Activated T-helper 2 cell treated with anti-CD3 and anti-CD28 coated beads, Interferon-gamma antibody, Interleukin-2, Interleukin-4, amounts not matched to agents 10 μg/mL and 5 μg/mL and 100 μg/mL, durations not matched to agents 14 hours and 24 hours and 36 hours (primary cell): ENCODE data around the gene PTER. TPM values are rescaled to one million over a fixed set of nuclear protein-coding genes. Genes with fewer than 3 reads are reported as not detected.

Experiments used
- total RNA-seq: library from RNA; stranded (reverse); gene quantifications from 2 replicates; pipeline ENCODE4 v1.2.3, GENCODE V29; 2022

PTER gene
- total RNA-seq, 1 donor from 2014 or later: 19.9 TPM

Other genes starting within 250 kb of the PTER start
- gene C1QL3, start 84.9 kb downstream of the PTER start, total RNA-seq: 0.07 and 0.14 TPM in 2 replicates